ENCODE results near the gene ROCK1. TPM values are rescaled to one million over a fixed set of nuclear protein-coding genes. Genes with fewer than 3 reads are reported as not detected.

Gene ROCK1
- total RNA-seq, 1 donor from 2014 or later, result 66.2 TPM

DNA sequence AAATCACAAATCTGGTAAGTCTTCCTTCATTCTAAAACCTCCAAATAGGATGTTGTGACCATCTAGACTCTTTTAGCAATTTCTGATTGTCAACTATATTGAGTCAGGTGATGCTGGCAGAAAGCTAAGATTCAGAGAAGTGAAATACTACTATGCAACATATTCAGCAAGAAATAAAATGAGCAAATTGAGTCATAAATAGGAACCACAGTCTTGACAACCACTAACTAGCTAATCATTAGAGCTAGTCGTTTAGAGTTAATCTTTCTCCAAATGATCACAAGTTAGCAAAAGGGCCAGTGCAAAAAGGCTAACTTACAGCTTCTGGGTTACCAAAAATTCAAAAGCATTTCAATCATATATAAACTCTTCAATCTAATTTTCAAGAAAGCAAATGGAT lies 54.5 kb downstream of the ROCK1 start:
- Histone ChIP-seq H3F3A (ENCODE audit: low read depth) (no peaks in the 10 kb centered on the region), H2AFZ (replicated peaks) (no peak overlapping the region), H3K9ac (no peak overlapping the region), H3K9me3 (ENCODE audit: low read depth) (no peaks in the 10 kb centered on the region), H3K79me2 (ENCODE audit: low read depth) (peaks cover 8% of the 10 kb centered on the region), H3K27me3 (no peaks in the 10 kb centered on the region), H3K27ac (no peak overlapping the region), H4K20me1 (ENCODE audit: low read depth) (no peaks in the 10 kb centered on the region), H3K36me3 (no peaks in the 10 kb centered on the region), H3K4me1 (no peaks in the 10 kb centered on the region), H3K4me3 (no peak overlapping the region), H3K4me2 (no peak overlapping the region)
- H3K4me1 Mint-ChIP-seq, result no peaks in the 10 kb centered on the region
- no peak overlapping the region for H3K4me3 Mint-ChIP-seq
- DNase-seq (ENCODE audit: low spot score), result no peak
- peaks cover 10% of the 10 kb centered on the region for H3K9me3 Mint-ChIP-seq
- TF ChIP-seq, protein P1, sequence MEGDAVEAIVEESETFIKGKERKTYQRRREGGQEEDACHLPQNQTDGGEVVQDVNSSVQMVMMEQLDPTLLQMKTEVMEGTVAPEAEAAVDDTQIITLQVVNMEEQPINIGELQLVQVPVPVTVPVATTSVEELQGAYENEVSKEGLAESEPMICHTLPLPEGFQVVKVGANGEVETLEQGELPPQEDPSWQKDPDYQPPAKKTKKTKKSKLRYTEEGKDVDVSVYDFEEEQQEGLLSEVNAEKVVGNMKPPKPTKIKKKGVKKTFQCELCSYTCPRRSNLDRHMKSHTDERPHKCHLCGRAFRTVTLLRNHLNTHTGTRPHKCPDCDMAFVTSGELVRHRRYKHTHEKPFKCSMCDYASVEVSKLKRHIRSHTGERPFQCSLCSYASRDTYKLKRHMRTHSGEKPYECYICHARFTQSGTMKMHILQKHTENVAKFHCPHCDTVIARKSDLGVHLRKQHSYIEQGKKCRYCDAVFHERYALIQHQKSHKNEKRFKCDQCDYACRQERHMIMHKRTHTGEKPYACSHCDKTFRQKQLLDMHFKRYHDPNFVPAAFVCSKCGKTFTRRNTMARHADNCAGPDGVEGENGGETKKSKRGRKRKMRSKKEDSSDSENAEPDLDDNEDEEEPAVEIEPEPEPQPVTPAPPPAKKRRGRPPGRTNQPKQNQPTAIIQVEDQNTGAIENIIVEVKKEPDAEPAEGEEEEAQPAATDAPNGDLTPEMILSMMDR (IDR thresholded peaks at IDR 0.05), result no peak
- TF ChIP-seq EZH2 (IDR thresholded peaks at IDR 0.05), result no peak
- TF ChIP-seq EZH2phosphoT487 (IDR thresholded peaks at IDR 0.05), result no peak
- H3K36me3 Mint-ChIP-seq, result peaks cover 15% of the 10 kb centered on the region
- H3K27ac Mint-ChIP-seq, result no peak overlapping the region
- no peaks in the 10 kb centered on the region for H3K27me3 Mint-ChIP-seq (ENCODE audit: insufficient read depth, low read depth)

DNA sequence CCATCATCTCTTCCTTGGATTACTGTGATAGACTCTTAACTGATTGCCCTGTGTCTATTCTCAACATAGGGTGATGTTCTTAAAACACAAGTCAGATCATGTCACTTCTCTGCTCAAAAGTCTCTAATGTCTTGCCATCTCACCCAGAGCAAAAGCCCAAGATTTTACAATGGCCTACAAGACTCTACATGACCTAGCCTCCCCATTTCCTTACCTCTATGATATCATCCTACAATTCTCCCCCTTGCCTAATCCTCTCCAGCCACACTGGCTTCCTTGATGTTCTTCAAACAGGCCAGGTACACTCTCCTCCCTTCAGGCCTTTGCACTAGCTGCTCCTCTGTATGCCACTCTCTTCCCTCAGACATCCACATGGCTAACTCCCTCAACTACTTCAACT lies 55.1 kb downstream of the ROCK1 start:
- H3K4me2 ChIP-seq, result no peak overlapping the region
- Mint-ChIP-seq H3K9me3 (peaks cover 7% of the 10 kb centered on the region), H3K4me1 (no peaks in the 10 kb centered on the region), H3K36me3 (peaks cover 9% of the 10 kb centered on the region), H3K4me3 (no peak overlapping the region), H3K27ac (no peak overlapping the region), H3K27me3 (ENCODE audit: insufficient read depth, low read depth) (no peaks in the 10 kb centered on the region)
- no peaks in the 10 kb centered on the region for H3K36me3 ChIP-seq
- no peak overlapping the region for H2AFZ ChIP-seq (replicated peaks)
- H3K4me3 ChIP-seq, result no peak overlapping the region
- no peak overlapping the region for H3K27ac ChIP-seq
- H3K4me1 ChIP-seq, result no peaks in the 10 kb centered on the region
- no peak overlapping the region for H3K9ac ChIP-seq
- DNase-seq (ENCODE audit: low spot score), result no peak
- no peaks in the 10 kb centered on the region for H3F3A ChIP-seq (ENCODE audit: low read depth)
- H4K20me1 ChIP-seq (ENCODE audit: low read depth), result peaks cover 2% of the 10 kb centered on the region
- no peaks in the 10 kb centered on the region for H3K9me3 ChIP-seq (ENCODE audit: low read depth)
- peaks cover 8% of the 10 kb centered on the region for H3K79me2 ChIP-seq (ENCODE audit: low read depth)
- no peaks in the 10 kb centered on the region for H3K27me3 ChIP-seq
- no peak for TF ChIP-seq EZH2 (IDR thresholded peaks at IDR 0.05)
- TF ChIP-seq, protein P1 (IDR thresholded peaks at IDR 0.05), result no peak
- no peak for TF ChIP-seq EZH2phosphoT487 (IDR thresholded peaks at IDR 0.05)

GRCh38 chr18:21054252-21054821 lies 57.3 kb downstream of the ROCK1 start:
- no peaks in the 10 kb centered on the region for H3K4me1 ChIP-seq
- H3K9me3 ChIP-seq (ENCODE audit: low read depth), result no peaks in the 10 kb centered on the region
- no peak overlapping the region for H3K4me2 ChIP-seq
- H3K79me2 ChIP-seq (ENCODE audit: low read depth), result peaks cover 16% of the 10 kb centered on the region
- Mint-ChIP-seq H3K36me3 (peaks cover 3% of the 10 kb centered on the region), H3K4me3 (no peak overlapping the region), H3K27ac (no peak overlapping the region), H3K9me3 (peaks cover 3% of the 10 kb centered on the region), H3K4me1 (no peaks in the 10 kb centered on the region), H3K27me3 (ENCODE audit: insufficient read depth, low read depth) (no peaks in the 10 kb centered on the region)
- H3K36me3 ChIP-seq, result no peaks in the 10 kb centered on the region
- no peak for DNase-seq (ENCODE audit: low spot score)
- no peaks in the 10 kb centered on the region for H3K27me3 ChIP-seq
- no peak overlapping the region for H3K27ac ChIP-seq
- no peak overlapping the region for H2AFZ ChIP-seq (replicated peaks)
- TF ChIP-seq EZH2phosphoT487 (IDR thresholded peaks at IDR 0.05) (no peak), EZH2 (IDR thresholded peaks at IDR 0.05) (no peak)
- TF ChIP-seq, protein P1 (IDR thresholded peaks at IDR 0.05), result no peak
- H4K20me1 ChIP-seq (ENCODE audit: low read depth), result peaks cover 3% of the 10 kb centered on the region
- no peak overlapping the region for H3K9ac ChIP-seq
- H3F3A ChIP-seq (ENCODE audit: low read depth), result no peaks in the 10 kb centered on the region
- H3K4me3 ChIP-seq, result no peak overlapping the region
